Kidney epithelial cell (primary cell): ENCODE measurements around the gene PAPSS2. TPM values are rescaled to one million over a fixed set of nuclear protein-coding genes. Genes with fewer than 3 reads are reported as not detected.

Experiments
- DNase-seq: peaks from one replicate; pipeline ENCODE4 v3.0.0-alpha.2; 2010; ENCODE audit warnings: low read depth
- H3K27me3 ChIP-seq: 2 replicates; pipeline ENCODE4 v1.6.0; 2011; ENCODE audit warnings: low read length; ENCODE audit not compliant: control insufficient read depth, insufficient read depth
- H3K36me3 ChIP-seq: 2 replicates; pipeline ENCODE4 v1.5.1; 2011; ENCODE audit warnings: low read length; ENCODE audit not compliant: control insufficient read depth, insufficient read depth
- H3K4me3 ChIP-seq: 2 replicates; pipeline ENCODE4 v1.5.1; 2011; ENCODE audit warnings: low read depth, mild to moderate bottlenecking, control low read depth, low read length
- CTCF ChIP-seq: IDR thresholded peaks from 2 replicates; pipeline ENCODE4 v1.5.1; 2011; ENCODE audit warnings: mild to moderate bottlenecking, moderate library complexity, low read length, control low read depth, inconsistent platforms; ENCODE audit not compliant: insufficient read depth, poor library complexity, severe bottlenecking
- total RNA-seq: library from RNA; depleted of rRNA; stranded (reverse); fragments of >200 nt; gene quantifications from 2 replicates; pipeline ENCODE4 v1.2.3, GENCODE V29; 2015

PAPSS2 gene
- total RNA-seq, 1 donor from 2014 or later = 11.4 TPM

GRCh38 chr10:87660484-87661133, 931 bp downstream of the PAPSS2 start:
- Histone ChIP-seq H3K36me3 (no peaks in the 10 kb centered on the region), H3K4me3 (peak overlapping the region; percentile 73), H3K27me3 (no peaks in the 10 kb centered on the region)
- DNase-seq = no peak
- no peak for TF ChIP-seq CTCF

GRCh38 chr10:87661861-87662785, 2.4 kb downstream of the PAPSS2 start:
- TF ChIP-seq CTCF = no peak
- H3K27me3 ChIP-seq = no peaks in the 10 kb centered on the region
- no peaks in the 10 kb centered on the region for H3K36me3 ChIP-seq
- no peak overlapping the region for H3K4me3 ChIP-seq
- no peak for DNase-seq

GRCh38 chr10:87664276-87664701, 4.6 kb downstream of the PAPSS2 start:
- no peak overlapping the region for H3K4me3 ChIP-seq
- DNase-seq = no peak
- TF ChIP-seq CTCF = no peak

GRCh38 chr10:87667493-87667892, 7.8 kb downstream of the PAPSS2 start:
- no peak overlapping the region for H3K4me3 ChIP-seq
- TF ChIP-seq CTCF = no peak
- DNase-seq = no peak
- H3K36me3 ChIP-seq = no peaks in the 10 kb centered on the region
- no peaks in the 10 kb centered on the region for H3K27me3 ChIP-seq

More at GRCh38 chr10:87664276-87664701, 4.6 kb downstream of the PAPSS2 start:
- Histone ChIP-seq H3K36me3 (no peaks in the 10 kb centered on the region), H3K27me3 (no peaks in the 10 kb centered on the region)

- no peak for TF ChIP-seq CTCF
- H3K27me3 ChIP-seq = no peaks in the 10 kb centered on the region
- H3K36me3 ChIP-seq = no peaks in the 10 kb centered on the region
- no peak overlapping the region for H3K4me3 ChIP-seq
- DNase-seq = no peak
Measured at GRCh38 chr10:87668324-87669074, 8.8 kb downstream of the PAPSS2 start.
